ENCODE results near the gene MARK3. TPM values are rescaled to one million over a fixed set of nuclear protein-coding genes. Genes with fewer than 3 reads are reported as not detected.

Gene MARK3
- total and polyA plus RNA-seq, 5 donors from 2014 or later: 33.5 to 147 (median 37.6) TPM

DNA sequence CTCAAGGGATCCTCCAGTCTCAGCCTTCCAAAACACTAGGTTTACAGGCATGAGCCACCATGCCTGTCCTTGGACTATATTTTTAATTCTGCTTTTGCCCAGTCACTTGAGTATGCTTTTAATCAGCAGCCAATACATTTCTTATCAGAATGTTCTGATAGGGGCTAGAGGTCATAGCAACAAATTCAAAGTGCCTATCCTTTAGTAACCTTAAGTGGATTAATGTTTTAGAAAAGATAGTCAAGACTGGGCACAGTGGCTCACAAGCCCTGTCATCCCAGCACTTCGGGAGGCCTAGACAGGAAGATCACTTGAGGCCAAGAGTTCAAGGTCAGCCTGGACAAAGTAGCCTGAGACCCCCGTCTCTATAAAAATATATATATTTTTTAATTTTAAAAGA is 100.3 kb downstream of the MARK3 start:
- peaks cover 3% of the 10 kb centered on the region for H3K4me1 ChIP-seq (ENCODE audit: control insufficient read depth, insufficient read depth, low read length, poor library complexity, severe bottlenecking)
- no peak overlapping the region for H3K27ac Mint-ChIP-seq
- H3K9me3 ChIP-seq (ENCODE audit: control insufficient read depth in 2 of 2, low read length in 2 of 2): no peaks in the 10 kb centered on the region
- no peaks in the 10 kb centered on the region for H3K27me3 Mint-ChIP-seq
- H3K4me3 Mint-ChIP-seq: no peak overlapping the region
- H3K27me3 ChIP-seq (ENCODE audit: control insufficient read depth, insufficient read depth, low read length): no peaks in the 10 kb centered on the region
- peaks cover 67% of the 10 kb centered on the region for H3K36me3 ChIP-seq (ENCODE audit: control insufficient read depth, insufficient read depth, low read length)
- H3K4me3 ChIP-seq (ENCODE audit: low read depth, low read length): no peak overlapping the region
- H3K4me1 Mint-ChIP-seq: peaks cover 7 to 15% (median 9%) of the 10 kb centered on the region in 4 donors
- H3K9me3 Mint-ChIP-seq: no peaks in the 10 kb centered on the region
- no peak overlapping the region for H3K27ac ChIP-seq (ENCODE audit: insufficient read depth, low read length, poor library complexity, severe bottlenecking)
- DNase-seq (no peak), ATAC-seq (ENCODE audit: low read depth in 2 of 2) (no peak)
- H3K36me3 Mint-ChIP-seq: peaks cover 36% of the 10 kb centered on the region

DNA sequence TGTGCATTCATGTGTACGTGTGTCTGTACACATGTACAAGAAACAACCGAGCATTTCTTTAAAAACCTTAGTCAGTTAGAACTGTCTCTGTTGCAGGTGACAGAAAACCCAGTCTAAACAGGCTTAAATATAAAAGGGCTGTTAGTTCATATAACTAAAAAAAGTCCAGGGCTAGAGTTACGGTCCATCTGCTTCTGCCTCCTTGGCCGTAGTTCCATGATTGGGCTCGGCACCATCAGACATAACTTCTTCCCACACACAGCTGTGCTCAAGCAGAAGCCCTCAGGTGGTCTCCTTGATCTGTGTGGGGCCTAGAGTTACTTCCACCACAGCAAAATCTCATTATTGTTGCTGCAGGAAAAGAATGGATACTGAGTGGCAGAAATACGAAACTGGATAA is 102.9 kb downstream of the MARK3 start:
- Mint-ChIP-seq H3K27me3 (no peaks in the 10 kb centered on the region), H3K4me3 (no peak overlapping the region), H3K27ac (no peak overlapping the region), H3K4me1 (peaks cover 0 to 2% (median 0%) of the 10 kb centered on the region in 4 donors), H3K9me3 (no peaks in the 10 kb centered on the region), H3K36me3 (peaks cover 34% of the 10 kb centered on the region)
- ATAC-seq (ENCODE audit: low read depth in 2 of 2) (no peak), DNase-seq (no peak)
- Histone ChIP-seq H3K4me3 (ENCODE audit: low read depth, low read length) (no peak overlapping the region), H3K9me3 (ENCODE audit: control insufficient read depth in 2 of 2, low read length in 2 of 2) (no peaks in the 10 kb centered on the region), H3K27ac (ENCODE audit: insufficient read depth, low read length, poor library complexity, severe bottlenecking) (no peak overlapping the region), H3K36me3 (ENCODE audit: control insufficient read depth, insufficient read depth, low read length) (peaks cover 72% of the 10 kb centered on the region), H3K4me1 (ENCODE audit: control insufficient read depth, insufficient read depth, low read length, poor library complexity, severe bottlenecking) (no peaks in the 10 kb centered on the region), H3K27me3 (ENCODE audit: control insufficient read depth, insufficient read depth, low read length) (no peaks in the 10 kb centered on the region)

DNA sequence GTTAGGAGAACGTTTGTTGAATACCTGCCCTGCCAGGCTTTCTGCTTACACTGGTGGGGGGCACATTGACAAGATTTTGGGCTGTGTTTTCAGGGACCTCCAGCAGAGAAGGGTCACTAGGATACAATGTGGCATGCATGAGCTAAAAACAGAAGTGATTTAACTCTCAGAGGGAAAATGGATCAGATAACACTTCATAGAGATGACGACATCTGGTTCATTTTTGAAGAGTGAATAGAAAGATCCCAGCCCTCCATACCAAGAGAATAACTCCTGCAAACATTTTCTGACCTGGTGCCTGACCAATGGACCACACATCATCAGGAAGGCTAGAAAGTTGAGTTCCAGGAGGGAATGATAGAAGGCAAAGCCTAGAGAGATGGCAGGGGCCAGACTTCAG is 103.7 kb downstream of the MARK3 start:
- no peak overlapping the region for H3K4me3 Mint-ChIP-seq
- H3K36me3 Mint-ChIP-seq: peaks cover 29% of the 10 kb centered on the region
- Histone ChIP-seq H3K4me3 (ENCODE audit: low read depth, low read length) (no peak overlapping the region), H3K9me3 (ENCODE audit: control insufficient read depth in 2 of 2, low read length in 2 of 2) (no peaks in the 10 kb centered on the region), H3K36me3 (ENCODE audit: control insufficient read depth, insufficient read depth, low read length) (peaks cover 68% of the 10 kb centered on the region), H3K27ac (ENCODE audit: insufficient read depth, low read length, poor library complexity, severe bottlenecking) (no peak overlapping the region), H3K4me1 (ENCODE audit: control insufficient read depth, insufficient read depth, low read length, poor library complexity, severe bottlenecking) (no peaks in the 10 kb centered on the region), H3K27me3 (ENCODE audit: control insufficient read depth, insufficient read depth, low read length) (no peaks in the 10 kb centered on the region)
- H3K27me3 Mint-ChIP-seq: no peaks in the 10 kb centered on the region
- ATAC-seq (ENCODE audit: low read depth in 2 of 2) (no peak), DNase-seq (no peak)
- peak overlapping the region in 1 of 3 donors; percentile 6 for H3K27ac Mint-ChIP-seq
- H3K4me1 Mint-ChIP-seq: peaks cover 0 to 2% (median 0%) of the 10 kb centered on the region in 4 donors
- H3K9me3 Mint-ChIP-seq: no peaks in the 10 kb centered on the region

DNA sequence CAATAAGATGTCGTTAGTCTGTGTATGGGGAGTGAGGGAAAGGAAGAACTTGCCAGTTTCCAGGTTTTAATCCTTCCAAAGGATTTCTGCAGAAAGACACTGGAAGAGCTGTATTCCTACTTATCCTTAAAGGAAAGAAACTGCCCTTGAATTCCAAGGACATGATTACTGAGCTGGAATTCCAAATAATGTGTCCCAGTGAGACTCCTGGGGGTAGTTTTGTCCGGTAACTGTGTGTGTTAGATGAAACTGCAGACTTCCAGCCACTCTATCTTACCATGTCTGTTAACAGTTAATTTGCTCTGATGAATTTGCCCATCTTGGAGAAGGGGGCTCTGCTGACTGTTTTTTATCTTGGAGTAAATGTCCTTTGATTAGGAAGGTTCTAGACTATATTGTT is 104.4 kb downstream of the MARK3 start:
- H3K4me1 Mint-ChIP-seq: peaks cover 0 to 2% (median 0%) of the 10 kb centered on the region in 4 donors
- DNase-seq (no peak), ATAC-seq (ENCODE audit: low read depth in 2 of 2) (no peak)
- Histone ChIP-seq H3K36me3 (ENCODE audit: control insufficient read depth, insufficient read depth, low read length) (peaks cover 67% of the 10 kb centered on the region), H3K4me3 (ENCODE audit: low read depth, low read length) (no peak overlapping the region), H3K27me3 (ENCODE audit: control insufficient read depth, insufficient read depth, low read length) (no peaks in the 10 kb centered on the region), H3K27ac (ENCODE audit: insufficient read depth, low read length, poor library complexity, severe bottlenecking) (no peak overlapping the region), H3K4me1 (ENCODE audit: control insufficient read depth, insufficient read depth, low read length, poor library complexity, severe bottlenecking) (no peaks in the 10 kb centered on the region), H3K9me3 (ENCODE audit: control insufficient read depth in 2 of 2, low read length in 2 of 2) (no peaks in the 10 kb centered on the region)
- H3K9me3 Mint-ChIP-seq: no peaks in the 10 kb centered on the region
- H3K27me3 Mint-ChIP-seq: no peaks in the 10 kb centered on the region
- H3K27ac Mint-ChIP-seq: peak overlapping the region in 2 of 3 donors; percentile 8 to 26
- H3K4me3 Mint-ChIP-seq: no peak overlapping the region
- peaks cover 29% of the 10 kb centered on the region for H3K36me3 Mint-ChIP-seq

DNA sequence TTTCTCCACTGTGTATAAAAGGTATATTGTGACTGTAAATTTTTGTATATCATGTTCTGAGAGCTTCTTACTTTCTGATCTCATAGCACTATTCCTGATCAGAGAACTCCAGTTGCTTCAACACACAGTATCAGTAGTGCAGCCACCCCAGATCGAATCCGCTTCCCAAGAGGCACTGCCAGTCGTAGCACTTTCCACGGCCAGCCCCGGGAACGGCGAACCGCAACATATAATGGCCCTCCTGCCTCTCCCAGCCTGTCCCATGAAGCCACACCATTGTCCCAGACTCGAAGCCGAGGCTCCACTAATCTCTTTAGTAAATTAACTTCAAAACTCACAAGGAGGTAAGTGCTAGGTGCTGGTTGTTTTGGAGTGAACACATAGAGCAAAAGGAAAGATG is 106.5 kb downstream of the MARK3 start:
- Histone ChIP-seq H3K9me3 (ENCODE audit: control insufficient read depth in 2 of 2, low read length in 2 of 2) (no peaks in the 10 kb centered on the region), H3K4me1 (ENCODE audit: control insufficient read depth, insufficient read depth, low read length, poor library complexity, severe bottlenecking) (no peaks in the 10 kb centered on the region), H3K36me3 (ENCODE audit: control insufficient read depth, insufficient read depth, low read length) (peaks cover 75% of the 10 kb centered on the region), H3K4me3 (ENCODE audit: low read depth, low read length) (no peak overlapping the region), H3K27me3 (ENCODE audit: control insufficient read depth, insufficient read depth, low read length) (no peaks in the 10 kb centered on the region), H3K27ac (ENCODE audit: insufficient read depth, low read length, poor library complexity, severe bottlenecking) (no peak overlapping the region)
- ATAC-seq (ENCODE audit: low read depth in 2 of 2): no peak
- H3K27me3 Mint-ChIP-seq: no peaks in the 10 kb centered on the region
- H3K36me3 Mint-ChIP-seq: peaks cover 29% of the 10 kb centered on the region
- DNase-seq: no peak
- no peak overlapping the region for H3K4me3 Mint-ChIP-seq
- peak overlapping the region in 1 of 3 donors; percentile 42 for H3K27ac Mint-ChIP-seq
- H3K4me1 Mint-ChIP-seq: peaks cover 0 to 2% (median 0%) of the 10 kb centered on the region in 4 donors
- no peaks in the 10 kb centered on the region for H3K9me3 Mint-ChIP-seq

DNA sequence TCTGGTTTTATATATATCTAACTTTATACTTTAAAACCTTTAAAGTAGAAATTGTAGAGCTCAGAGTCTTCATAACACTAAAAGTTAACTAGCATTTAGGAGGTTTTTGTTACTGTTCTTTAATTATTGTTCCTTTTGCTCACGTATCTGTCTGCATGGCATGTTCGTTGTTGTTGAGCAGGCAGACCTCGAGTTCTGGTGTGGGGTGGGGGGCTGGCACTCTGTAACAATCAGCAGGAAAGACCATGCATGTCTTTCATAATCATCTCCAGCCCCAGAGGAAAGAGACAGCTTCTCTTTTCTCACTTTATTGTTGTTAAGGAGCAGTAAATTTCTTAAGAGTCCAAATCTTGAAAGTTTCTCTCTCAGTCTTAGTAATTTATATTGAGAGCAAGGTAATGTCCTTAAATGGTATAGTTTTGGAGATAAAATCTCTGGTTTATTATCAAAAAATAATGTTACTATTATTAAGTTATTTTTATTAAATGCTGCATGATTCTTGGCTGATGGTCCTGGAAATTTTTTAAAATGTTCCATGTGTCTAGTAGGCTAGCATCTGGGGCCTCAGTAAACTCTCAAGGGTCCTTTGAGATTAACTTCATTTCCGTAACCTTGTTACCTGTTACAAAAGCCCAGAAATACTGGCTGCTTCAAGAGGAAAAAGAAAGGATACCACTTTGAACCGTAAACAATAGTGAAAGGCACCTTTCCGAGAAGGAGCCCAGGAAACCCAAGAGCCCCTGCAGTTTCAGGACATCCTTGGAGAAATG is 107.1 kb downstream of the MARK3 start:
- Mint-ChIP-seq H3K9me3 (no peaks in the 10 kb centered on the region), H3K27ac (peak overlapping the region in 1 of 3 donors; percentile 42), H3K4me3 (no peak overlapping the region), H3K4me1 (peaks cover 0 to 2% (median 0%) of the 10 kb centered on the region in 4 donors), H3K27me3 (no peaks in the 10 kb centered on the region), H3K36me3 (peaks cover 30% of the 10 kb centered on the region)
- Histone ChIP-seq H3K27ac (ENCODE audit: insufficient read depth, low read length, poor library complexity, severe bottlenecking) (no peak overlapping the region), H3K9me3 (ENCODE audit: control insufficient read depth in 2 of 2, low read length in 2 of 2) (no peaks in the 10 kb centered on the region), H3K4me3 (ENCODE audit: low read depth, low read length) (no peak overlapping the region), H3K27me3 (ENCODE audit: control insufficient read depth, insufficient read depth, low read length) (no peaks in the 10 kb centered on the region), H3K4me1 (ENCODE audit: control insufficient read depth, insufficient read depth, low read length, poor library complexity, severe bottlenecking) (no peaks in the 10 kb centered on the region), H3K36me3 (ENCODE audit: control insufficient read depth, insufficient read depth, low read length) (peaks cover 74% of the 10 kb centered on the region)
- ATAC-seq (ENCODE audit: low read depth in 2 of 2) (no peak), DNase-seq (no peak)

DNA sequence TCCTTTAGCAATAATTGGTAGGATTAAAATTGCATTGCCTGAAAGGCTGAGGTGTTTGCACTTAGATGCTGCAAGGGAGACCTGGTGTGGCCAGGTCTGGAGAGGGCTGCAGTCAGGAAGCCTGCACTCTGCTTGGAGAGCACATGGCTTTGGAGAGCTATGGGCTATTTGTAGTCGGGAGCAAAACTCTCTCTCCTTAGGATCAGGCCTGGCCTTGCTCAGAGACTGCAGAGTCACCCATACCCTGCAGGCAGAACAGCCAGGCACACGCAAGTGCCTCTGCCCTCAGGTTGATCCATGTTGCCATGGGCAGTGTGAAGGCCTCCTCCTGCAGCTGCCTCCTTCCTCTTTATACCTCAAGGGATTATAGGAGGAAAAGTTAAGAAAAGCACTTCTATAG is 110.6 kb downstream of the MARK3 start:
- peaks cover 4 to 8% (median 6%) of the 10 kb centered on the region in 4 donors for H3K4me1 Mint-ChIP-seq
- Histone ChIP-seq H3K9me3 (ENCODE audit: control insufficient read depth in 2 of 2, low read length in 2 of 2) (no peaks in the 10 kb centered on the region), H3K4me3 (ENCODE audit: low read depth, low read length) (no peak overlapping the region), H3K4me1 (ENCODE audit: control insufficient read depth, insufficient read depth, low read length, poor library complexity, severe bottlenecking) (no peaks in the 10 kb centered on the region), H3K27me3 (ENCODE audit: control insufficient read depth, insufficient read depth, low read length) (no peaks in the 10 kb centered on the region), H3K27ac (ENCODE audit: insufficient read depth, low read length, poor library complexity, severe bottlenecking) (no peak overlapping the region), H3K36me3 (ENCODE audit: control insufficient read depth, insufficient read depth, low read length) (peaks cover 55% of the 10 kb centered on the region)
- no peaks in the 10 kb centered on the region for H3K9me3 Mint-ChIP-seq
- H3K27ac Mint-ChIP-seq: peak overlapping the region in 1 of 3 donors; percentile 56
- DNase-seq (no peak), ATAC-seq (ENCODE audit: low read depth in 2 of 2) (no peak)
- peaks cover 26% of the 10 kb centered on the region for H3K36me3 Mint-ChIP-seq
- H3K4me3 Mint-ChIP-seq: no peak overlapping the region
- H3K27me3 Mint-ChIP-seq: no peaks in the 10 kb centered on the region

DNA sequence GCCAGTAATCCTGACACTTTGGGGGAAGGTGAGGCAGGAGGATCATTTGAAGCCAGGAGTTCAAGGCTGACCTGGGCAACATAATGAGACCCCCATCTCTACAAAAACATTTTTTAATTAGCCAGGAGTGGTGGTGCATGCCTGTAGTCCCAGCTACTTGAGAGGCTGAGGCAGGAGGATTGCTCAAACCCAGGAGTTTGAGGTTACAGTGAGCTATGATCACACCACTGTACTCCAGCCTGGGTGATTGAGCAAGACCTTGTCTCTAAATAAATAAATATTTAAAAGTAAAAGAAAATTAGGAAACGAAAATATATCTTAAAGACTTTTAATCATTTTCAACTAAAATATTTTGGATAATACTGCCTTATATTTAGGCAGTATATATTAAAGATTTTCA is 111.6 kb downstream of the MARK3 start:
- ATAC-seq (ENCODE audit: low read depth in 2 of 2) (no peak), DNase-seq (no peak)
- Histone ChIP-seq H3K27me3 (ENCODE audit: control insufficient read depth, insufficient read depth, low read length) (no peaks in the 10 kb centered on the region), H3K36me3 (ENCODE audit: control insufficient read depth, insufficient read depth, low read length) (peaks cover 55% of the 10 kb centered on the region), H3K9me3 (ENCODE audit: control insufficient read depth in 2 of 2, low read length in 2 of 2) (no peaks in the 10 kb centered on the region), H3K4me3 (ENCODE audit: low read depth, low read length) (no peak overlapping the region), H3K27ac (ENCODE audit: insufficient read depth, low read length, poor library complexity, severe bottlenecking) (no peak overlapping the region), H3K4me1 (ENCODE audit: control insufficient read depth, insufficient read depth, low read length, poor library complexity, severe bottlenecking) (no peaks in the 10 kb centered on the region)
- Mint-ChIP-seq H3K4me3 (no peak overlapping the region), H3K36me3 (peaks cover 20% of the 10 kb centered on the region), H3K9me3 (no peaks in the 10 kb centered on the region), H3K4me1 (peaks cover 4 to 11% (median 6%) of the 10 kb centered on the region in 4 donors), H3K27ac (no peak overlapping the region), H3K27me3 (no peaks in the 10 kb centered on the region)

Data from CD4-positive, CD25-positive, alpha-beta regulatory T cell (primary cell).